GM12872 (cell line): ENCODE results near the gene CYSRT1.

Source experiments
- TF ChIP-seq, protein P1 (sequence below): IDR thresholded peaks from 3 replicates; pipeline ENCODE4 v1.5.1; 2011; ENCODE audit warnings: low read depth, mild to moderate bottlenecking, low read length, moderate library complexity; ENCODE audit not compliant: insufficient read depth

The CYSRT1 gene

DNA sequence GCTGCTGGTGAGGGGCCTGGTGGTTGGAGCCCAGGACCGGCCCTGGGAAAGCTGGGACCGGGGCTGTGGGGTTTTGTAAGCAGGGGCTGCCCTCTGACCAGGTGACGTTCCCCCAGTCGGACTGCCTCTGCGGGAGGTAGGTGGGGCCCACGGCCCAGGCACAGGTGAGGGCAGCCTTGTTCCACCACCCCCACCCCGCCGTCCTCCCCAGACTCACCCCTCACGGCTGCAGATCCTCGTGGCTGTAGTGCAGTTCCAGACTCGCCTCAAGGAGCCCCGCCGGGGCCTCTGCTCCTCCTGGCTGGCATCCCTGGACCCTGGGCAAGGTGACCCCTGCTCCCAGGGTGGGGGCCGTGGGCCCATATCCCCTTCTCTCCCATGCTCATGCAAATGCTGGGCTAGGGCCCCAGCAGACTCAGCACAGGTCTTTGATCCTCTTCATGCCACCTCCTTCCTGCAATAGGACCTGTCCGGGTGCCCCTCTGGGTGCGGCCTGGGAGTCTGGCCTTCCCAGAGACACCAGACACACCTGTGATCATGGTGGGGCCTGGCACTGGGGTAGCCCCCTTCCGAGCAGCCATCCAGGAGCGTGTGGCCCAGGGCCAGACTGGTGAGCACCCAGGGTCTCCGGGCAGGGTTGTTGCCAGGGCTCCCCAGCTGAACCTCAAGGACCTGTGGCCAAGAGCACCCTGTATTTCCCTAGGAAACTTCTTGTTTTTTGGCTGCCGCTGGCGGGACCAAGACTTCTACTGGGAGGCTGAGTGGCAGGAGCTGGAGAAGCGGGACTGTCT, 9.6 kb upstream of the CYSRT1 start:
- TF ChIP-seq, protein P1, sequence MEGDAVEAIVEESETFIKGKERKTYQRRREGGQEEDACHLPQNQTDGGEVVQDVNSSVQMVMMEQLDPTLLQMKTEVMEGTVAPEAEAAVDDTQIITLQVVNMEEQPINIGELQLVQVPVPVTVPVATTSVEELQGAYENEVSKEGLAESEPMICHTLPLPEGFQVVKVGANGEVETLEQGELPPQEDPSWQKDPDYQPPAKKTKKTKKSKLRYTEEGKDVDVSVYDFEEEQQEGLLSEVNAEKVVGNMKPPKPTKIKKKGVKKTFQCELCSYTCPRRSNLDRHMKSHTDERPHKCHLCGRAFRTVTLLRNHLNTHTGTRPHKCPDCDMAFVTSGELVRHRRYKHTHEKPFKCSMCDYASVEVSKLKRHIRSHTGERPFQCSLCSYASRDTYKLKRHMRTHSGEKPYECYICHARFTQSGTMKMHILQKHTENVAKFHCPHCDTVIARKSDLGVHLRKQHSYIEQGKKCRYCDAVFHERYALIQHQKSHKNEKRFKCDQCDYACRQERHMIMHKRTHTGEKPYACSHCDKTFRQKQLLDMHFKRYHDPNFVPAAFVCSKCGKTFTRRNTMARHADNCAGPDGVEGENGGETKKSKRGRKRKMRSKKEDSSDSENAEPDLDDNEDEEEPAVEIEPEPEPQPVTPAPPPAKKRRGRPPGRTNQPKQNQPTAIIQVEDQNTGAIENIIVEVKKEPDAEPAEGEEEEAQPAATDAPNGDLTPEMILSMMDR = no peak

DNA sequence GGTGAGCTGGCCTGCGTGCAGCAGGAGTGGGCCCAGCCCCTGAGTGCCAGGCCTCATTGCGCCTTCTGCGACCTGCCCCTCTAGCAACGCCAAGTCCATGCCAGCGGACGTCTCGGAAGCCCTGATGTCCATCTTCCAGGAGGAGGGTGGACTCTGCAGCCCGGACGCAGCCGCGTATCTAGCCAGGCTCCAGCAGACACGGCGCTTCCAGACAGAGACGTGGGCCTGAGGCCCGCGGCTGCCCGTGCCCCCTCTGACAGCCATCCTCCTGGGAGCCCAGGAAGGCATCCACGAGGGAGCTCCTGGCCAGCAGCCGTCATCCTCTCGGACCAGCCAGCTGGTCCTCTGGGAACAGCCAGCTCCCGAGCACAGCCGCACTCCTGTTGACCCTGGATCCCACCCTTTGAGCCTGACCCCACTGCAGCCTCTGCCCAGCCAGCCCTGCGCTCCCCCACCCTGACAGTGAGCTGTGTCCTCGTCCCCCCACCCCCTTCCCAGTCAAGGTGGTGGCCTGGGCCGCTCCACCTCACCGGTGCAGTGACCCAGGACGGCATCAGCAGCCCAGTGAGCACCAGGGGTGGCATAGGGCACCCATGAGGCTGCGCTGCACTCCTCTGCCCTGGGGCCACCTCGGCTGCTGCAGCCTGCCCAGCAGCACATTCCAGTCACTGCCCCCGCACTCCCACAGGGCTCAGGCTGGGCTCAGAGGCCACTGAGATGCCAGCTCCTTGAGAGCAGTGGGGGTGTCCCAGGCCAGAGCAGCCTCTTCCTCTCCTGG, 8.6 kb upstream of the CYSRT1 start:
- TF ChIP-seq, protein P1 = no peak

DNA sequence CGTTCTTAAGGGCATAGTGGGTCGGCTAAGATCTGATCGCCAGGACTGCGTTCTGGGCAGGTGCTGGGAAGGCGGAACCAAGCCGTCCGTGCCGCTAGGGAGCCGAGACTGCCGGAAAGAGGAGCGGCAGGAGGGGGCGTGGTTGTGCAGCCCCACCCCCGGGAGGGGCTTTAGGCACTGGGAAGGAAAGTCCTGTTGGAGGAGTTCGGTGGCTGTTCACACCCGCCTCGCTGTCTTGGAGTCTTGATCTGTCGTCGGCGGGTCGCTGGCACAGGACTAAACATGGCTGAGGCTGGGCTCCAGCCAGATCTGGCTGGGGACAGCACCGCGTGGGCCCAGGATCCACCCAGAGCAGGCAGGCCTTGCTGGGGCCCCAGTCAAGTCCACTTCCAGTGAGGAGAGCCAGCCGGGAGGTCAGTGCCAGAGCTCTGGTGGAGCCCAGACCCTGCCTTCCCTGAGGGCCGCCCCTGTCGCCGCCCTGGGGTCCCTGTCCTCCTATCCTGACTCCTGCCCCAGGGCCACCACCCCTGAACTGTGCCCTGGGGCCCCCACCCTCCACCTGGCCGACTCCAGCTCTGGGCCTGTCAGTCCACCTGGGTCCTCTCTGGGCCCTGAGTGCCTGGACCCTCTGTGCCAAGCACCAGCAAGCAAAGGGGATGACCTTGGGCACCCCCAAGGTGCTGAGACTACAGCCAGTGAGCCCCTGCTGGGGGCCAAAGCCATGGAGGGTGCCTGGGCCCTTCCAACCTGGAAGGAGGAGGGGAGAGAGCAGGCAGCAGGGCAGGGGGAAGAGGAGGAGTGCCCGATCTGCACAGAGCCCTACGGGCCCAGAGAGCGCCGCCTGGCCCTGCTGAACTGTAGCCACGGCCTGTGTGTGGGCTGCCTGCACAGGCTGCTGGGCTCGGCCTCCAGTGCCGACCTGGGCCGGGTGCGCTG, 7.4 kb upstream of the CYSRT1 start:
- TF ChIP-seq, protein P1 = no peak

DNA sequence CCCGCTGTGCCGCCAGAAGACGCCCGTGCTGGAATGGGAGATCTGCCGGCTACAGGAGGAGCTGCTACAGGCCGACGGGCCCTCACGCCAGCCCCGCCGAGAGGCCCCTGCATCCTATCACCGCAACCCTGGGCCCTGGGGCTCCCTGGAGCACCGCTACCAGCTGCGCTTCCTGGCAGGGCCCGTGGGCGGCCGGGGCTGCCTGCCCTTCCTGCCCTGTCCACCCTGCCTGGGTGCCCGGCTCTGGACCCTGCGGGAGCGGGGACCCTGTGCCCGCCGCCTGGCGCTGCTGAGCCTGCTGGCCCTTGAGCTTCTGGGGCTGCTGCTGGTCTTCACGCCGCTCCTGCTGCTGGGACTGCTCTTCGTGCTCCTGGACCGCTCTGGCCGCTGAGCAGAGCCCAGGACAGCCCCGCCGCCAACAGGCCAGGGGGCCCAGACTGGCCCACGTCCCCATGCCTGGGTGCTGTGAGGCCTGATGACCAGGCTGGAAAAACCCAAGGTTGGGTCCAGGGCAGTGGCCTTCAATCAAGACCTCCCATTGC, 6.7 kb upstream of the CYSRT1 start:
- TF ChIP-seq, protein P1 = no peak

DNA sequence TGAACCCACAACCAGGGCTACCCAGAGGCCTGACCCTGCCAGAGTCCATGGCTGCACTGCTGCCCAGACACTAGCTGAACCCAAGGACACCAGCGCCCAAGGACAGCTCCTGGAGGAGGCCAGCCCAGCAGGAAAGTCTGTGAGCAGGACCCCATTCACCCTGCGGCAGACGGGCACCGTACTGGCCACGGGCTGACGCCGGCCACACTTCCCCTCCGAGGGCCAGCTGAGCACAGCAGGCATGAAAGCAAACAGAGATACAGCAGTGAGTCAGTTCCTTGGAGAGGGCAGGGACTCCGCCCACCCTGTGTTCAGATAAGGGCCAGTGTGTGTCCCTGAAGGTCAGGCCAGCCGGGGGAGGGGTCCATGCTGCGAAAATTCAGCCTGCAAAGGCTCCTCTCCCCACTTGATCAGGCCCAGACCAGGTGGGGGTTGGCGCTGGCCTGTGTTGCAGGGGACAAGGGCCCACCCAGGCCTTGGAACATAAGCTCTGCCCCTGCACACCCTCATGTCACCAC, 6.2 kb upstream of the CYSRT1 start:
- TF ChIP-seq, protein P1 = no peak

DNA sequence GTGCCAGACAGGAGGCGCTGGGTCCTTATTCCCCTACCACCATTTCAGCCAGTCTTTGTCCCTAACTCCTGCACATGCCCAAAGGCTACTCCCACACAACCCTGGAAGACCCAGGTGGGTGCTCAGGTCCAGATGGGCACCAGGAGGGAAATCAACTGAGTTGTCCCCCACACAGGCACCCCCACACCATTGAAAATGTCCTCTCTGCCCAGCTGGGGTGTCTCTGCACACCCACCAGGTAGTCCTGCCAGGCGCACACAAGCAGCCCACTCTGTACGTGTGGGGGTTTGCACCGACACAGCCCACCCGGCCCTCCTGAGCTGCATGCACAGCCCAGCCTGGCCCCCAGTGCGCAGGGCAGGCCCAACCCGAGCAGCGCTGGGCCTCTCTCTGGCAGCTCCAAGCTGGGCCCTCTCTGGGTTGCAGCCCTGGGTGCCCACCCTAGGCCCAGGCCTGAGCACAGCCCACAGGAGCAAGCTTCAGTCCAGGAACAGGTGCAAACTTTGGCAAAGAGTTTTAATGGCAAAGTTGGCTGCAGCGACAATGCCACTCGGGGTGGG, 5.1 kb upstream of the CYSRT1 start:
- TF ChIP-seq, protein P1 = no peak
